HG02870 (cell line): ENCODE results near the gene PAQR8.
"Not testable (repeated sequence)": the region's sequence is repeated elsewhere in the genome, so short reads cannot be mapped to it uniquely, and the experiment has no call there.

Experiments
- ATAC-seq: cut with Tn5 transposase; IDR thresholded peaks from one replicate; pipeline ENCODE4 v1.9.1; 2021; ENCODE audit warnings: mild to moderate bottlenecking, moderate library complexity; ENCODE audit not compliant: unreplicated experiment

Gene PAQR8

GRCh38 chr6:52375780-52376556 lies 14.0 kb downstream of the PAQR8 start:
- no peak for ATAC-seq

GRCh38 chr6:52376763-52377162 lies 14.8 kb downstream of the PAQR8 start:
- no peak for ATAC-seq

- ATAC-seq: no peak
Observed at GRCh38 chr6:52377538-52378221, 15.7 kb downstream of the PAQR8 start.

GRCh38 chr6:52381249-52381648 lies 19.3 kb downstream of the PAQR8 start:
- no peak for ATAC-seq

- ATAC-seq: no peak
Observed at GRCh38 chr6:52384145-52384766, 22.3 kb downstream of the PAQR8 start.

- no peak for ATAC-seq
Observed at GRCh38 chr6:52385074-52385473, 23.1 kb downstream of the PAQR8 start.

- ATAC-seq: not testable (repeated sequence)
Observed at GRCh38 chr6:52388119-52388518, 26.2 kb downstream of the PAQR8 start.

GRCh38 chr6:52388790-52389189 lies 26.8 kb downstream of the PAQR8 start:
- ATAC-seq: no peak

- ATAC-seq: no peak
Observed at GRCh38 chr6:52389264-52389625, 27.3 kb downstream of the PAQR8 start.

GRCh38 chr6:52389626-52390360 lies 27.8 kb downstream of the PAQR8 start:
- ATAC-seq: peak; percentile 60

GRCh38 chr6:52390361-52390727 lies 28.4 kb downstream of the PAQR8 start:
- peak; percentile 34 for ATAC-seq

GRCh38 chr6:52391599-52391998 lies 29.6 kb downstream of the PAQR8 start:
- no peak for ATAC-seq

- ATAC-seq: no peak
Observed at GRCh38 chr6:52392944-52393343, 31.0 kb downstream of the PAQR8 start.

- no peak for ATAC-seq
Observed at GRCh38 chr6:52393780-52394179, 31.8 kb downstream of the PAQR8 start.

- ATAC-seq: peak; percentile 46
Observed at GRCh38 chr6:52394251-52394666, 32.3 kb downstream of the PAQR8 start.

- ATAC-seq: no peak
Observed at GRCh38 chr6:52395969-52396368, 34.0 kb downstream of the PAQR8 start.

- no peak for ATAC-seq
Observed at GRCh38 chr6:52399511-52400312, 37.8 kb downstream of the PAQR8 start.

- ATAC-seq: no peak
Observed at GRCh38 chr6:52400313-52401041, 38.5 kb downstream of the PAQR8 start.

- ATAC-seq: no peak
Observed at GRCh38 chr6:52403086-52403485, 41.1 kb downstream of the PAQR8 start.

- no peak for ATAC-seq
Observed at GRCh38 chr6:52403627-52404026, 41.7 kb downstream of the PAQR8 start.
